ENCODE measurements around the gene ZNF710.
A peak's percentile ranks its signal among the peaks of the same experiment; 100 is the strongest.

The ZNF710 gene

DNA sequence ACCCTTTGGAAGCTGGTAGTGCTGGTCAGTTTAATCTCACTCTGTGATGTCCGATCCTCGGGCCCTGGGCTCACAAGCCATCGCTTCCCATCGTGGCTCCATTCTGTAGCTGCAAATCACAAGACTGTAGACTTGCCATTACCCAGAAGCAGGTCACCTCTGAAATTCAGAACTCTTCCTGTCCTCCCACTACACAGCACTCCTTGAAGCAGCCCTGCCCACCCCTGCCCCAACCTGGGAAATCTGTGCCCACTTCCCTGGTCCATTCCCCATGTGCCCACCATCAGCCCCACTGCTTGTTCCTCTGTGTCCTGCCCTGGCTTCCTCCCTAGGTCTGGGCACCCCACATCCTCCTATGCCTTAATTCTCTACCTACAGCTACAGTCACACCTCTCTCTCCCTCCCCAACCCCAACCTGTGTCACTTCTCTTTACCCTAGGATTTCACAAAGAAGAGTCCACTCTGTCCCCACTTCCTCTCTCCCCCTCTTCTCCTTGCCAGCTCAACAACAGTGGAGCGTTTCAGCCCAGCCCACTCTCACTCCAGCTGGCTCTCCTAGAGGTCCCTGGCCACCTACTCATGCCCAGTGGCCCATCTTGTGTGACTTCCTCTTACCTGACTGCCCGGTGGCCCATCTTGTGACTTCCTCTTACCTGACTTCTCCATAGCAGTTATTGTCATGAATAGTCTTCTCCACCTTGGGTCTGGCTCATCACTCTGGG lies 8.3 kb downstream of the ZNF710 start:
- H3K4me3 ChIP-seq (ENCODE audit: low read length), result no peak overlapping the region
- DNase-seq (ENCODE audit: low read depth), result no peak
- TF ChIP-seq, protein P1, sequence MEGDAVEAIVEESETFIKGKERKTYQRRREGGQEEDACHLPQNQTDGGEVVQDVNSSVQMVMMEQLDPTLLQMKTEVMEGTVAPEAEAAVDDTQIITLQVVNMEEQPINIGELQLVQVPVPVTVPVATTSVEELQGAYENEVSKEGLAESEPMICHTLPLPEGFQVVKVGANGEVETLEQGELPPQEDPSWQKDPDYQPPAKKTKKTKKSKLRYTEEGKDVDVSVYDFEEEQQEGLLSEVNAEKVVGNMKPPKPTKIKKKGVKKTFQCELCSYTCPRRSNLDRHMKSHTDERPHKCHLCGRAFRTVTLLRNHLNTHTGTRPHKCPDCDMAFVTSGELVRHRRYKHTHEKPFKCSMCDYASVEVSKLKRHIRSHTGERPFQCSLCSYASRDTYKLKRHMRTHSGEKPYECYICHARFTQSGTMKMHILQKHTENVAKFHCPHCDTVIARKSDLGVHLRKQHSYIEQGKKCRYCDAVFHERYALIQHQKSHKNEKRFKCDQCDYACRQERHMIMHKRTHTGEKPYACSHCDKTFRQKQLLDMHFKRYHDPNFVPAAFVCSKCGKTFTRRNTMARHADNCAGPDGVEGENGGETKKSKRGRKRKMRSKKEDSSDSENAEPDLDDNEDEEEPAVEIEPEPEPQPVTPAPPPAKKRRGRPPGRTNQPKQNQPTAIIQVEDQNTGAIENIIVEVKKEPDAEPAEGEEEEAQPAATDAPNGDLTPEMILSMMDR (IDR thresholded peaks at IDR 0.05; ENCODE audit: insufficient read depth, low read depth, low read length, missing control alignments), result no peak

DNA sequence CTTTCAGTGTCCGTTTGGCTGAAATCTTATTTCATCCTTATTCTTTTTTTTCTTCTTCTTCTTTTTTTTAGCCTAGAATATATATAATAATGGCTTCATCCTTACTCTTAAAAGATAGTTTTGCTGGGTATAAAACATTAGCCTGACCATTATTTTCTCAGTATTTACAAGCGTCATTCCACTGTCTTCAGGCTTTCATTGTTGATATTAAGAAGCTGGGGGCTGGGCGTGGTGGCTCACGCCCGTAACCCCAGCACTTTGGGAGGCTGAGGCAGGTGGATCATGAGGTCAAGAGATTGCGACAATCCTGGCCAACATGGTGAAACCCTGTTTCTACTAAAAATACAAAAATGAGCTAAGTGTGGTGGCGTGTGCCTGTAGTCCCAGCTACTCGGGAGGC lies 10.6 kb downstream of the ZNF710 start:
- H3K4me3 ChIP-seq (ENCODE audit: low read length), result no peak overlapping the region
- no peak for DNase-seq (ENCODE audit: low read depth)
- TF ChIP-seq, protein P1 (IDR thresholded peaks at IDR 0.05; ENCODE audit: insufficient read depth, low read depth, low read length, missing control alignments), result no peak

DNA sequence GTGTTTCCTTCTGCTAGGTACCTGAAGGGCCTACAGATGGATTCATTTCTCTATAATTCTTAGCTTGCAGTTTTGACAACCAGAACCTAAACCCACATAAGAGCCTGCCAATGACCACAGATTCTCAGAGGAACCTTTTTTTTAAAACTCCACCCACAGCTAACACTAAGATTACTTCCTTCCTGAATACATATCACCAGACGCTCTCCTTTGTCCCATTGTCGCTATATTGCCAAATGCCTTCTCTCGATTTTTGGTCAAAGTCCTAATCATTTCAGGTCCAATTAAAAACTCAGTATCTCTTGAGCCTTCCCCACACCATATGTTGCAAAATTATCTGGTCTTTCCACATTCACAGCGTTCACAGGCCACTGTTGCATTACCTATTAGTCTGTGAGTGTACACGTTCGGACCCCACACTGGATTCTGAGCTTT lies 12.4 kb downstream of the ZNF710 start:
- TF ChIP-seq, protein P1 (IDR thresholded peaks at IDR 0.05; ENCODE audit: insufficient read depth, low read depth, low read length, missing control alignments), result no peak
- no peak for DNase-seq (ENCODE audit: low read depth)
- no peak overlapping the region for H3K4me3 ChIP-seq (ENCODE audit: low read length)

DNA sequence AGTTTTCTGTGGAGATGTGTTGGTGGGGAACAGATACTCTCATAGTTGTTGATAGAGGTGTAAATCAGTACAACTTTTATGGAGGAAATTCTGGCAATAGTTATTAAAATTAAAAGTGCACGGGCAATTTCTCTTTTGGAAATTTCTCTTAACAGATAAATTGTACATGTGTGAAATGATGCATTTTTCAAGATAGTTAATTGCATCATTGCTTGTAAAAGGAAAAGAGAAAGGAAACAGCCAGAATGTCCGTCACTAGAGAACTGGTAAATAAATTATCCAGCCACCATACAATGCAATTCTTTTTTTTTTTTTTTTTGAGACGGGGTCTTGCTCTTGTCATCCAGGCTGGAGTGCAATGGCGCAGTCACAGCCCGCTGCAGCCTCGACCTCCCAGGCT lies 14.2 kb downstream of the ZNF710 start:
- TF ChIP-seq, protein P1 (IDR thresholded peaks at IDR 0.05; ENCODE audit: insufficient read depth, low read depth, low read length, missing control alignments), result no peak
- no peak overlapping the region for H3K4me3 ChIP-seq (ENCODE audit: low read length)
- DNase-seq (ENCODE audit: low read depth), result no peak

DNA sequence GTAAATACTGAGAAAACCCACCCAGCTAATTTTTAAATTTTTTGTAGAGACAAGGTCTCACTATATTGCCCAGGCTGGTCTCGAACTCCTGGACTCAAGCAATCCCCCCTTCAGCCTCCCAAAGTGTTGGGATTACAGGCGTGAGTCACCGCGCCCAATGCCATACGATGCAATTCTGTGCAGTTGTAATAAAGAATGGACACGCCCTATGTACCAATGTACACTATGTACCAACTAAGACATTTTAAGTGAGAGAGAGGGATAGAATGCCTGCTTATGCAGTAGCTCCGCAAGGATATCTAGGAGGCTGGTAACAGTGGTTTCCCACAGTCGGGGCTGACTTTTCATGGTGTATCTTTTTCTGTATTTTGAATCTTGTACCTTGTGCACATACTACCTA lies 14.6 kb downstream of the ZNF710 start:
- DNase-seq (ENCODE audit: low read depth), result peak; percentile 64
- TF ChIP-seq, protein P1 (IDR thresholded peaks at IDR 0.05; ENCODE audit: insufficient read depth, low read depth, low read length, missing control alignments), result no peak
- no peak overlapping the region for H3K4me3 ChIP-seq (ENCODE audit: low read length)

DNA sequence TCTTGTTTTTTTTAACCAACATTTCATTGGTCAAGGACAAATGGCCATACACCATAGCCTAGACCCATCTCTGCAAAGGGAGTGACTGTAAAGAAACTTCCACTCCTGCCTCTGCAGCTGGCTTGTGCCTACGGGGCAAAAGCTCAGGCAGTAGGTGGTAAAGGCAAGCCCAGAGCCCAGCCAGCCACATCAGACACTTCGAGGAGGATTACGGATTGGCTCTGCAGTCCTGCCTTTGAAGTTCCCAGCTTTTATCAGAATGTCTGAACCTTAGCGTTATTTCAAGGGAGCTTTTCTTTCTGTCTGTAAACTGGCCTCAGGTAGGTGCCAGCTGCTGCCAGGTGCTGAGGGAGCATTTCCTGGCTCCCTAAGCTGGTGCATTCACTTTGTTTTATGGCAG lies 15.6 kb downstream of the ZNF710 start:
- TF ChIP-seq, protein P1 (IDR thresholded peaks at IDR 0.05; ENCODE audit: insufficient read depth, low read depth, low read length, missing control alignments), result no peak
- DNase-seq (ENCODE audit: low read depth), result no peak
- no peak overlapping the region for H3K4me3 ChIP-seq (ENCODE audit: low read length)
